A673 (cell line): ENCODE measurements around the gene ACSS1.

ENCODE experiments used
- EZH2 ChIP-seq: fragments of 200-600 bp; sonication (generic); IDR thresholded peaks from 2 replicates; pipeline ENCODE4 v1.6.1; 2017; ENCODE audit warnings: borderline replicate concordance, low read depth, mild to moderate bottlenecking, mixed read lengths, antibody characterized with exemption, low read length; ENCODE audit not compliant: poor library complexity, severe bottlenecking
- TF ChIP-seq, protein P1 (sequence below): fragments of 300-800, 200-600 bp; sonication (generic); conservative IDR thresholded peaks from 2 replicates; pipeline ENCODE4 v1.5.1; 2017; ENCODE audit warnings: low read depth, mild to moderate bottlenecking, antibody characterized with exemption, low read length, moderate library complexity, mixed read lengths

DNA sequence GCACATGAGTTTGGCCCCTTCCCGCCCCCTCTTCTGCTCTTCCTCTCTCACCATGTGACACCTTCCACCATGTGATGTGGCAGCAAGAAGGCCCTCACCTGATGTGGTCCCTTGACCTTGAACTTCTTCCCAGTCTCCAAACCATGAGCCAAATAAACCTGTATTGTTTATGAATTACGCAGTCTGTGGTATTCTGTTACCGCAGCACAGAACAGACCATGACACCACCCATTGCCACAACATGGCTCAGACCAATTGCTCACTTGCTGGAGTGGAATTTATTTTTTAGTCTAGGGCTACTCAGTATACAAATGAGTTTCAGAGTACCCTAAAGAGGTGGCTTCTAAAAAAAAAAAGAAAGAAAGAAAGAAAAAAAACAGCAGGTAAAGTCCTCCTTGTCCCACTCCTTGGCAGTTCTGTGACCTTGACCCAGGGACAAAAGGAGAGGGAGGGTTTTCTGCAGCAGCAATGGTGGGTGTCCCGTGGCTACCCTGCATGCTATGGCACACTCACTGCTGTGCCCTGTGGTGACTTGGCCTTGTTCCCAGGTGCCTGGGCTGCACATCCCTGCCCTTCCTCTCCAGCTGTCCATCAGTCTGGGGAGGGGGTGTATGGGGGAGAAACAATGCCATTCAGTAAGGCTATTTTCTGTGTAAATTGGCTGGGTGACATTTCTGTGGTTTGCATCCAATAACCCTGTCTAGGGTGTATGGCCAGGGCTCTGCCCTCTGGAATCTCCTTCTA is 29.4 kb upstream of the ACSS1 start:
- TF ChIP-seq EZH2, result no peak
- TF ChIP-seq, protein P1, sequence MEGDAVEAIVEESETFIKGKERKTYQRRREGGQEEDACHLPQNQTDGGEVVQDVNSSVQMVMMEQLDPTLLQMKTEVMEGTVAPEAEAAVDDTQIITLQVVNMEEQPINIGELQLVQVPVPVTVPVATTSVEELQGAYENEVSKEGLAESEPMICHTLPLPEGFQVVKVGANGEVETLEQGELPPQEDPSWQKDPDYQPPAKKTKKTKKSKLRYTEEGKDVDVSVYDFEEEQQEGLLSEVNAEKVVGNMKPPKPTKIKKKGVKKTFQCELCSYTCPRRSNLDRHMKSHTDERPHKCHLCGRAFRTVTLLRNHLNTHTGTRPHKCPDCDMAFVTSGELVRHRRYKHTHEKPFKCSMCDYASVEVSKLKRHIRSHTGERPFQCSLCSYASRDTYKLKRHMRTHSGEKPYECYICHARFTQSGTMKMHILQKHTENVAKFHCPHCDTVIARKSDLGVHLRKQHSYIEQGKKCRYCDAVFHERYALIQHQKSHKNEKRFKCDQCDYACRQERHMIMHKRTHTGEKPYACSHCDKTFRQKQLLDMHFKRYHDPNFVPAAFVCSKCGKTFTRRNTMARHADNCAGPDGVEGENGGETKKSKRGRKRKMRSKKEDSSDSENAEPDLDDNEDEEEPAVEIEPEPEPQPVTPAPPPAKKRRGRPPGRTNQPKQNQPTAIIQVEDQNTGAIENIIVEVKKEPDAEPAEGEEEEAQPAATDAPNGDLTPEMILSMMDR, result no peak
